ENCODE measurements around the gene DYSF. TPM values are rescaled to one million over a fixed set of nuclear protein-coding genes. Genes with fewer than 3 reads are reported as not detected.

The DYSF gene
- total RNA-seq, 1 donor from 2014 or later, result 20.1 TPM

- DNase-seq (ENCODE audit: low read depth), result no peak
Measured at GRCh38 chr2:71614976-71615766, 161.8 kb downstream of the DYSF start.

- DNase-seq (ENCODE audit: low read depth), result no peak
Measured at GRCh38 chr2:71615767-71616730, 162.7 kb downstream of the DYSF start.

GRCh38 chr2:71617266-71617665, 163.9 kb downstream of the DYSF start:
- DNase-seq (ENCODE audit: low read depth), result no peak

GRCh38 chr2:71618327-71619113, 165.2 kb downstream of the DYSF start:
- DNase-seq (ENCODE audit: low read depth), result no peak

GRCh38 chr2:71619230-71619741, 165.9 kb downstream of the DYSF start:
- DNase-seq (ENCODE audit: low read depth), result no peak

GRCh38 chr2:71620116-71620515, 166.8 kb downstream of the DYSF start:
- no peak for DNase-seq (ENCODE audit: low read depth)

GRCh38 chr2:71620851-71621251, 167.5 kb downstream of the DYSF start:
- no peak for DNase-seq (ENCODE audit: low read depth)

- no peak for DNase-seq (ENCODE audit: low read depth)
Measured at GRCh38 chr2:71629273-71629672, 175.9 kb downstream of the DYSF start.

- DNase-seq (ENCODE audit: low read depth), result no peak
Measured at GRCh38 chr2:71629771-71630453, 176.6 kb downstream of the DYSF start.

- DNase-seq (ENCODE audit: low read depth), result no peak
Measured at GRCh38 chr2:71630454-71631328, 177.3 kb downstream of the DYSF start.

- DNase-seq (ENCODE audit: low read depth), result no peak
Measured at GRCh38 chr2:71631411-71631931, 178.1 kb downstream of the DYSF start.

GRCh38 chr2:71633086-71633485, 179.7 kb downstream of the DYSF start:
- no peak for DNase-seq (ENCODE audit: low read depth)

GRCh38 chr2:71634567-71634966, 181.2 kb downstream of the DYSF start:
- DNase-seq (ENCODE audit: low read depth), result no peak

- DNase-seq (ENCODE audit: low read depth), result no peak
Measured at GRCh38 chr2:71635798-71636197, 182.4 kb downstream of the DYSF start.

- DNase-seq (ENCODE audit: low read depth), result no peak
Measured at GRCh38 chr2:71637168-71637567, 183.8 kb downstream of the DYSF start.

GRCh38 chr2:71637736-71638135, 184.4 kb downstream of the DYSF start:
- DNase-seq (ENCODE audit: low read depth), result no peak

- DNase-seq (ENCODE audit: low read depth), result no peak
Measured at GRCh38 chr2:71639735-71640134, 186.4 kb downstream of the DYSF start.

- DNase-seq (ENCODE audit: low read depth), result no peak
Measured at GRCh38 chr2:71640489-71640888, 187.1 kb downstream of the DYSF start.

- DNase-seq (ENCODE audit: low read depth), result no peak
Measured at GRCh38 chr2:71643674-71644357, 190.5 kb downstream of the DYSF start.

Measured in renal cortical epithelial cell (primary cell).